HuH-7.5 (cell line): ENCODE results near the gene SPOCK1.

Experiments used
- DNase-seq: peaks from one replicate; pipeline ENCODE4 v3.0.0; 2011; ENCODE audit warnings: low spot score

SPOCK1 gene

DNA sequence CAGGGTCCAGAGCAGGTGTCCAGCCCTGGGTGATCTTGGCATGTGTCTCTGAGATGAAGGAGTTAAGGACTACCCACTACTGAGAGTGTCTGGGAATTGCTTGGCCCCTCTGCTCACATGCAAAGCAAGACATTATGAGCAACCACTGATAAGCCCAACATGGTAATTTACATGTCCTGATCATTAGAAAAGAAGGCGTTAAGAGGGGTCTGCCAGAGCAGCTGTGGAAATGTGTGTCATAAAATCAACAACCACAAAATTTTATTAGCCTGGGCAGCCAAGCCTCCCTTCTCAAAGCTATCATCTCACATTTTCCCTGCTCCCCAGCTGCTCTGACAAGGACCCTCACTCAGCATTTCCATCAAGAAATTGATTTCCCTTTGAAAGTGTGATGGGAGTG is 351.0 kb downstream of the SPOCK1 start:
- no peak for DNase-seq

DNA sequence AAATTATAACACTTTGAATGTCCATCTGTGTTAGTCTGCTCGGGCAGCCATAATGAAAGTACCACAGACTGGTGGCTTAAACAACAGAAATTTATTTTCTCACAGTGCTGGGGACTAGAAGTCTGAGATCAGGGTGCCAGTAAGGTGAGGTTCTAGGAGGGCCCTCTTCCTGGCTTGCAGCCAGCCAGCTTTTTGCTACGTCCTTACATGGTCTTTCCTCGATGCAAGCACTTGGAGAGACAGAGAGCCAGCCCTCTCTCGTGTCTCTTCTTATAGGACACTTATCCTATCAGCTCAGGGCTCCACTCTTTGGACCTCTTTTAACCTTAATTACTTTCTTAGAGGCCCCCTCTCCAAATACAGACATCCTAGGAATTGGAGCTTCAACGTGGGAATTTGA is 351.8 kb downstream of the SPOCK1 start:
- no peak for DNase-seq

DNA sequence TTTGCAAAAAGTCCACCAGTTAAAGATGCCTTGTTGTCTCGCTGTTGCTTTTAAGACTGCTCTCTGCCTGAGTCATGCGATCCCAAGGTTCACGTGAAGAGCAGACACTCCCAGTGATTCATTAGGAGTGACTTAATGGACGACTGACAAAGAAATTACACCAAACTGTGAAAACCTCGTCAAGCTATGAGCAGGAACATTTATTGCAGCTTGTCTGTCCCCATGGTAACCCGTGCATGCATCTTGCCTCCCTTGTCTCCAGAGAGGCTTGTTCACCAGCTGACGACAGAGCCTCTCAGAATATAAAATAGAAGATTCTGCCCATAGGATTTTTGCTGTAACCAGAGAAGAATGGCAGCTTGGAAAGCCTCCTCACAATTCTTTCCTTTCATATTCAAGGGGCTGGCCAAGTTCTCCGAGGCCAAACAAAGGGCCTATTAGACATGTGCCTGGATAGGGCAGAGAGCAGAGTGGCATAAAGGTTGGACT is 352.7 kb downstream of the SPOCK1 start:
- no peak for DNase-seq

DNA sequence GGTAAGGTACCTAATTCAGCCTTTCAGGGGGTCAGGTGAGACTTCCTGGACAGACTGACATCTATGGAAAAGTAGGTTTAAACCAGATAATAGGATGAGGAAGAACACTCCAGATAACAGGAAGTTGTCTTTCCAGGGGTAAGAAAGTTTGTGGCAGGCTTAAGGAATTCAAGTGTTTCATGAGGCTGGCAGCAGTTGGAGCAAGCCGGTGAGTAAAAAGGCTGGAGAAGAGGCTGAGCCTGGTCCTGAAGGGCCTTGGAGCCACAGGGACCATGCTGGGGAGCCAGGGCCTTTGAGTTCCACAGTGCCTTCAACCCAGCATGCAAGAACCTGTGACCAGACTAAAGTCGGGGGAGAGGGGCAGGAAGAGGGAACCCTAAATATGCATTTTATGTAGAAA is 353.4 kb downstream of the SPOCK1 start:
- no peak for DNase-seq

DNA sequence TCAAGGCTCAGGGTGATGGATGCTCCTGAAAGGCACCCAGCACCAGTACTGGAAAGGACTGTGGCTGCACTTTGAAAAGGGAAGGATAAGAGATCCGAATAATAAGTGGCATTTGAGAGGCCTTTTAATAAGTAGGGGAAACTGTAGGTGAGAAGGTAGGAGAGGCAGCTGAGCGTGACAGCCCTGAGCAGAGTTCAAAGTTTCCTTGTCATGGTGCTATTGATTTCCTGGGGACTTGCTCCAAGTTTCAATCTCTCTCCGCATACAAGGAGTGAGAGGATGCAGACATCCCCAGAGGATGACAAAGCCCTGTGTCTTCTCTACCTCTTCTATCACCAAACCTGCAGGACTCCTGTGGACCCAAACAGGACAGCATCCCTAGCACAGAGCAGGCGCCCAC is 354.5 kb downstream of the SPOCK1 start:
- DNase-seq, result no peak

DNA sequence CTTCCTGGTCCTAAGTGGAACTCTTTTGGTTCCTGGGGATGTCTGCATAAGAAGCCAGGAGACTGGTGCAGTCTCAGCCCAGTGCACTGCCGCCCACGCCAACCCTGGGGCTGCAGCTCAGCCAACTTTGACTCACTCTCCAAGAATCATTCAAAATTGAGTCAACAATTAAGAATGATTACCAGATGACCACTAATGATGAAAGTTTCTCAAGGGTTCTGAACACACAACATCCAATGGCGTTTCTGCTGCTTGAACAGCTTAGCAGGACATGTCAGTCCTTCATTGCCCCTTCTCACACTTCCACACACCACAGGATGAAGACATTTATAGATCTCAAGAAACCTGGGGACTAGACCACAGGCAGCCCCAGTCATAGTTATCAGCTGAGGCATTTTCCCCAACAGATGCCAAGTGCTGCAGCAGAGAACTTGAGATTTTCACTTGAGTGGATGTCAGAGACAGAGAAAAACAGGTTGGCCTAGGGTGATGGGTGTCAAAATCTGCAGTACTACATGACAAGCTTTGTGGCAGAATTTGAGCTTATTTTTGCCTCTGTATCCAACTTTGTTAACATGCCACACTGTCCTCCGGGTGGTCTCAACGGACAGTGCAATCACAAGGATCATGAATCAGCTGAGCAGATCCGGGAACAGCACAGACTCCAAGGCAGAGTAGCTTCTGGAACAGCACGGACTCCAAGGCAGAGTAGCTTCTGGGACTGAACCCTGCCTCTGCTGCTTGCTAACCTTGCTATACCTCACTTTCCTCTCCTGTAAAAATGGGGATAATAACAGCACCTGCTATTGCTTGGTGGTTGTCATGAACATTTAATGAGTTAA is 356.1 kb downstream of the SPOCK1 start:
- no peak for DNase-seq

DNA sequence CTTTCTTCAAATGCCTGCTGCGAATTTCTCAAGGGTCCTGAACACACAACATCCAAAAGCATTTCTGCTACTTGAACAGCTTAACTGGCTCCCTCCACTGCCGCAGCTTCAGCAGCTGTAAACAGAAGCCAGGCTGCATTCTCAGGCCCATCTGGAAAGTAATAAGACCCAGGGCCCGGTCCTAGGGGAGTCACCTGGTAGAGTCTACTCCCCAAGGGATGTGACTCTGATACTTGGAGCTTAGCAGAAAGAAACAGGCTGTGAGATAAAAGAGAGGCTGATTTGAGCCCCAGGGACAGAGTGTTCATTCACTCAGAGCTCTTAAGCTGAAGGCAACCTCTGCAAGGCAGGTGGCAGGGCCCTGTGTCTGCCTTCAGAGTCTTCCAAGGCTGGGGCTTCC is 356.8 kb downstream of the SPOCK1 start:
- DNase-seq, result no peak

DNA sequence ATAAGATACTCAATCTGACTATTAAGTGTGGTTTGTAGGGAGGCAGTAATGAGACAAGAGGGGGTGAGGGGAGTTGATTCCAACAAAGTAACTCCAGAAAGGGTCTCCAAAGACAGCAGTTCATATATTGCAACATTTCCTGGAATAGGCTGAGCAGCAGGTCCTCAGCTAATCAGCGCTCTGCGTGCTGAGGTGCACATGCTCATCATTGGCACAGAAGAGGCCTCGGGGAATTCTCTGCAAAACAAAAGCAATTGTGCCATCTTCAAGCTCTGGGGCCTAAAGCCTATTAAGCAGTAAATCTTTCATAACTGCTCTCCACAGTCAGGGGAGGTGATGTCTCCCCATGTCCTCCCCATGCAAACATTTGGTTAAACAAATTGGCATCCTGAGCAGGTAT is 357.3 kb downstream of the SPOCK1 start:
- DNase-seq, result no peak

DNA sequence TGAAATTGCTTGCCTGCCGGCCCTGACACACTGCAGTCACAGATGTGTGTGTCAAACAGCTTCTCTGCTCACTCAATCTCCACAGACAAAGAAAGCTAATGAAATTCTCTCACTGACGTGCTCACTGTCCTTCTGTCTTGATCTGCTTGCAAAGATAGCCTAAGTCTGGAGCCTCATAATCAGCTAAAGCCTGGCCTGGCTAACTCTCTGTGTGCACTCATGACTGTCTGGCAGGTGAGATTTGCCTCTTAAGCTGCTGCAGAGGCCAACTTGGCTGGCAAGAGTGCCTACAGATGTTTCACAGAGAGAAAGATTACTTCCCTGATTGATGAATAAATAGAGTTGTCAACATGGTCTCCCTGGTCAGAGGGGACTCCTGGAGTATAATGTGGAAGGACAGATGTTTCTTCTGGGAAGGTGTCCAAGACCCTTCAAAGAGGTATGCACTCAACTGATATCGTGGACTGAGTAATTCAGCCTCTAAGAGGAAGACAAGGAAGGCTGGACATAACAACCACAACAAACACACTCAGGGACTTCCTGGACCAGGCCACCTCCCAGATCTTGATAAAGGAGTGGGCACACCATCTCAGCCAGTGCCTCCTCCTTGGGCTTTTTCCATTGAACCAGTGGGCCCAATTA is 362.0 kb downstream of the SPOCK1 start:
- no peak for DNase-seq

DNA sequence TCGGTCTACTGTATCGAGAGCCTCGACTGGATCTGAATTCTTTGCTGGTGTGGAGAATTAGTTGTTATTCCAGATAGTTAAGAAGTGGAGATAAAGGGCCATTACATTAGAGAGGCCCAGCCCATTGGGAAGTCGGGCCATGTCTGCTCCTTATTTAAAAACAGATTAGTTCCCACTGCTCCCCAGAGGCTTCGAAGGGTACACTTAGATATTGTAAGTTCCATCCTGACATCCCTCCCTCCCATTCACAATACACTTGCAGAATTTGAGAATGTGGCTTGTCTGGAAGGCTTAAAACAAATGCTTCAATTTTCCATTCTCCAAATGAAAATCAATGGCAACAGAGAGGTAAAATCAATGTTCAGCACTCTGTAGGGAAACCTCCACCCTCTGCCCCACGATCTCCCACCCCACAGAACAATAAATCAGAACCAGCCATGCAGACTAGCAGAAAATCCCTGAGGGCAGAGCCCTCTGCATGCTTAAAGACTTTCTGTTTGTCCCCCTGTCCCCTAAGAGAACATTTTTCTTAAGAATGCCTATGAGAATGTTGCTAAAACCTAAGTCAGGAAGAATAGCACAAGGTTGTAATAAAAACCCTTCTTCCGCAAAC is 364.1 kb downstream of the SPOCK1 start:
- no peak for DNase-seq

DNA sequence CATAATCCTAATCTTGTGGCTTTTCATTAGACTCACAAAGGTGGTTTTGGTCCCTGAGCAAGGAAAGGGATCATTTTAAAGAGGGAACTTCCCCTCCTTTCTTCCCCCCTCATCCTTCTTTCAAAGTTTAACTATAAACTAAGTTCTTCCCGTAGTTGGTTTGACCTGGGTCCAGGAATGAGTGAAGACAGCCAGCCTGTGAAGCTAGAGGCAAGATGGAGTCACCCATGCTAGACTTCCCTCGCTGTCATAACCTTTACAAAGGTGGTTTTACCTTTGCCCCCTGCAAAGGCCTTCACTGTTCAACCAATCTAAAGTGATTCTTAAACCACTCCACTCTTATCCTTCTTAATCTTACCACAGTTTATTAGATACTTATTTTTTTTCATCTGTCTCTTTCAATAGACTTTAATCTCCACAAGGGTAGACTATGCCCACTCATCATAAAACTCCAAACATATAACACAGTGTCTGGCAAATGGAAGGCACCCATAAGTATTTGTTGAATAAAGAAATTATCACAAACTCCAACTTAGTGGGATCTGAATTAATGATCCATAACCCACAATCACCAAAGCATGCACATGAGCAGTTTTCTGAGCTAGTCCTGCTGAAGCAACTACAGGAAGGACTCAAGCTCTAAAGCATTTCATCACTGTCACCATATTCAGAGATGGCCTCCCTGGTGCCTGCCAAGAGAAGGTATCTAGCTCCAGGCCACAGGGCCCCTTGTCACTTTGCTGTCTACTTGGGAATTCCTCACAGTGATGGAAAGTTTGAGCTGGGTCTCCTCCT is 369.0 kb downstream of the SPOCK1 start:
- no peak for DNase-seq

DNA sequence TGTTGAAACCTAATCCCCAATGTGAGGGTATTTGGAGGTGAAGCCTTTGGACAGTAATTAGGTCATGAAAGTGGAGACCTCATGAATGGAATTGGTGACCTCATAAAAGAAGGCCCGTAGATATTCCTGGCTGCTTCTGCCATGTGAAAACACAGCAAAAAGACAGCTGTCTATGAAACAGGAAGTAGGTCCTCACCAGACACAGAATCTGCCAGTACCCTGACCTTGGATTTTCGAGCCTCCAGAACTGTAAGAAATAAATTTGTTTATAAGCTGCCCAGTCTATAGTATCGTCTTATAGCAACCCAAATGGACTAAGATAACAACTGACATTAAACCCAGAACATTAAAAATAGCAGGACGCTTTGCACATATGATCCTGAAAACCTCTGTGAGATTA is 371.1 kb downstream of the SPOCK1 start:
- DNase-seq, result no peak

DNA sequence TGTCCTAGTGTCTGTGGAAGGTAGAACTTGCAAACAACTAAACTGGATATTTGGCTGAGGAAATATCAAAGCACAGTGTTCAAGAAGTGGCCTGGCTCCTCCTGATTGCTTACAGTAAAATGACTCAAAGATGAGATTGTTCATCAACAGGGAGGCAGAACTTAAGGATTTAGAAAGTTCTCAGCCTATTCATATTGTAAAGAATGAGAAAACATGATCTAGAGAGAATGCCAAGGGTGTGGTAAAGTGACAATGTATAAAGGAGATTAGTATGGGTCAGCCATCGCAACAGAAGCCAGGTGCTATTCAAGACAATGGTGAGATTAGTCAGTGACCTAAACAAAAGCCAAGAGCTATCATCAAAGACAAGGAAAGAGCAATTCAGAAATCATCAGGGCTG is 372.3 kb downstream of the SPOCK1 start:
- DNase-seq, result no peak

DNA sequence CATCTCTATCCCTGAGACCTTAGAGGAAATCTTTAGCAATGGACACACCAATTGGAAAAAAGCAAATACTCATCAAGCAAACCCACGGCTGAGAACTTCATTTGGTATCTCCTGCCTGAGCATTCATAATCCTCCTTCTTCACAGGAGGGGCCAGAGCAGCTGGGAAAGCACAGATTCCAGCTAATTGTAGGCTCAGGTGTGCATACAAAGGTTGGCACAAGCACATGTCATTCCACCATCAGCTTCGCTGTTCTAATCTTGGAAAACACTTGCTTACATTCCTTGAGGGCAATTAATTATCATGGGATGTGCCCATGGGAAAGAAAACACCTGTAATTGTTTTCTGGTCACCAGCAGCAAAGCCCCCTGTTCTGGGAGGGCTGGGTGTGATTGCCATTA is 376.6 kb downstream of the SPOCK1 start:
- DNase-seq, result no peak

DNA sequence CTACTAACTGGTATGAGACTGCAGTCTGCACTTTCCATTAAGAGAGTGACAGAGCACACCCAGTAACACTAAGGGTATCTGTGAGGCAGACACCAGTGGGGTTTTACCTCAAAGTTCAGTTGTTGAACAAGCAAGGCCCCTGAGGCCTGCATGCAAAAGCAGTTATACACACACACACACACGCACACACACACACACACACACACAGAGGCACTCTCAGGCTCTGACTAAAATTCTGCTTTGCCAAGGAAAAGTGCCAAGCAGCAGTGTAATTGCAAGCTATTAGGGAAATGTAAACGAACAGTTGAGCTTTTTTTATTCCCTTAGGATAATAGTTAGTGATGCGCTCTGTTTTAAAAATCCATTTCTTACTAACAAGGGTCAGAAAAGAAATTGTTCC is 377.1 kb downstream of the SPOCK1 start:
- DNase-seq, result no peak

DNA sequence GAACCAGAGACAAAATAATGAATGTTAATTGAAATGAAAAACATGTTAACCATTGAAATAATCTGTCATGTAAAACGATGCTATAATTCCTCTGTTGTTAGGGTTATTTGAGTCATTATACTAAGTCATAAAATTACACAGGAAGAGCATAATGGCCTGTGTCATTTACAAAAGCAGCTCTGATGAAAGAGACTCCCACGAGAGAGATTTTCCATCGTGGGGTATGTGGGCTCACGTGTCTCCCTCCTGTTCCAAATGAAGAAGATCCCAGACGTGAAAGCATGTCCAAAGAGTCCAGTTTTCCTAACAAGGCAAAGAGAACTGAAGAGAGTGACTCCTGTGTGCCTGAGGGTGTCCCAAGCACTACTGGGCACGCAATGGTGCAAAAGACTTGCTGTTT is 379.8 kb downstream of the SPOCK1 start:
- DNase-seq, result no peak

DNA sequence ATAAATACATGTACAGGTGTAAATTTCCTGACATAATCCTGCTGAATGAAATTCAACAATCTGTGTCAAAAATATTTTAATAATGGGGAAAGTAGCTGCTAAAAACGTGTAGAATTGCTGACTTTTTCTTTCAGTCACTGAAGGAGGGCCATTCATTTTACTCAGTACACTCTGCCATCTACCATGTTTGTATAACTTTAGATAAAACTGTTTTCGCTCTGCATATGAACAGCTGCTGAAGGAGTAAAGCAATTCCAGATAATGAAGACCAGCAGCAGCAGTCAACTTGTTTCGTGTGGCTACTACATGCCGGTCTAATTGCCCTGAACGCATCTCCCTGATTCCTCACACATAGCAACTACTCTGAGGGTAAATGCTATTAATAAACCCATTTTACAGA is 380.5 kb downstream of the SPOCK1 start:
- DNase-seq, result no peak

DNA sequence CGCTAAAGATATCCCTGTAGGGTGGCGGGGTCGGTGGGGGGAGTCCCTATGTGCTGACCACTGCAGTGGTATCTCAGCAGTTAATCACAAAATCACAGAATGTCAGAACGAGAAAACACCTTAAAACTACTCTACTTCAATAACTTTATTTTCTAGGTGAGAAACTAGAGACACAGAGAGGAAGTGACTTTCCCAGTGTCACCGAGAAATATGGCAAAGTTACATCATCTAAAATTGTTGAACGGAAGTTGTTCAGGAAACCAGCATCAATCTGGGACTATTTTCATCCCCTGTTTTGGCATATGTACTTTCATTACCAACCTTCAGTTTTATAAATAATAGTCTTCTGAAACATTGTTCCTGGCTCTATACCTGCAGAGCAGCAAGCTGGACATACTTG is 384.0 kb downstream of the SPOCK1 start:
- no peak for DNase-seq

DNA sequence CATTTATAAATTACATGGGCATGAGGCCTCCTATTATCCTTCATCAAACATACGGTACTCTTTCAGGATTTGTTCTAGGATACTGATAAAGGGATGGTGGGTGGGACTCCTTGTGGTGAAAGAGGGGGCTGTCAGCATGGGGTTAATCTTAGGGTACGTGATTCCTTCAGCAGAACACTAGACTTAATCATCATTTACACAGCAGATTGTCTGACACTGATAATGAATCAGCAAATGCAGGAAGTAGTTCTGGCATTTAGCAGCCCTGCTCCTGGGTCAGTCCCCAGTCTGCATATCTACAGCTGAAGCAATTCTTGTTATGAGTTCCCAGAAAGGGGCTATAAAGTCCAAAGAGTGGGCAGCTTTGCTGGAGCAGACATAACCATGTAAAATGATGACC is 384.6 kb downstream of the SPOCK1 start:
- no peak for DNase-seq

DNA sequence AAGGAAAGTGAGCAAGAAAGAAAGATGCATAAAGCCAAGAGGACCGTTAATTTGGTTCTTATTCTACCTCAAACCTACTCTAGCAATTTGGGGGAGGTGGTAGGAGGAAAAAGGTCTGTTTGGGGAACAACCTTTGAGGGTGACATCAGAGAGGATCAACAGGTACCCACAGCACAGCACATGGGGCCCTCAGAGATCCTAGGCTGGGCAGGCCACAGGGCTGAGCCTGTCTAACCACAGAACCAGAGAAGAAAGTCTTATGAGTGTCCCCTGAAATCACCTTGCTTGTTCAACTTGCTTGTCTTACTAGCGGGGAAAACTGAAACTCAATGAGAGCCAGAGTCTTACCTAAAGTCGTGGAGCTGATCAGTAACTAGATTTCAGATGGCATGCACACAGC is 385.2 kb downstream of the SPOCK1 start:
- DNase-seq, result no peak

DNA sequence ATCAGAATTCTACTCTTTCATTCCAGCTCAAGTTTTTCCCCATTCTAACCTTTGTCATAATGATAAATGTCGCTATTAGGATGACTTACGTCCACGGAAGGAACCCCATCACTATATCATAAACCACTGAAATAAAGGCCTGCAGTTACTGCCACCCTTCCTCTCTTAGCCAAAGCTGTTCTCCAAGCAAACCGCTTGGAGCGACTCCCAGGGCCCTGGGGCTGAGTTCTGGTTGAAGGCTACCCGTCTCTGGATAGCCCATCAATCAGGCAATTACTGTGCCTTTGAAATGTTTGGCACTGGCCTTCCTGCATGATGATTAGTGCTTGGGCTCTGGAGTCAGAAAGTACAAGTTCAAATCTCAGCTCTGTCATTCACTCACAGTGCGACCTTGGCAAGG is 386.0 kb downstream of the SPOCK1 start:
- no peak for DNase-seq

DNA sequence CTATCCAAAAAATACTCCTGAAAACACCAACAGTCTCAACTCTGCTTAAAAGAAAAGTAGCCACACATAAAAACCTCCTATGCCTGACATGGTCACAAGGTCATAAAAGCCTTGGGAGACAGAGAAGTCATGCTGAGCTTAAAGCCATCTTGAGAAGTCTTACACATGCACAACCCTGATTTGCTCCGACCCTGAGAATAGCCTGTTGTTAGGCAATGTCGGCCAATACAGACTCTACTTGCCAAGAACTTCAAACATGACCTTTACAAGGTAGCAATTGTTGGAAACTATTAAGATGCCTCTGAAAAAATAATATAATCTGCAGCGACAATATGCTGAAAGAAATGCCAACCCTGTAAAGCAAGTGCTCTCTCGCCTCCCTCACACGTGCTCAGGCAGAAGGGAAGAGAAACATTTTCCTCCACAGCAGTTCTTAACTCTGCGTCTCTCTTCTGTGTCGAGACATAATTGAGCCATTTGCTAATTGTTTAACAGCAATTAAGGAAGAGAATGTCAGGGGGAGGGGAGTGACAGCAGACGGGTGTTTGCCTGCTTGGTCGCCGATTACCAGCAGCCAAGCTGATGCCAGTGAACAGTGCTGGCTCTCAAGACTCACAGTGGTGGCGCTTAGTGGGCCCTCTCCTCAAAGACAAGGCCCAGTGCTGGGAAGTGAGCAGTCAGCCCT is 393.6 kb downstream of the SPOCK1 start:
- no peak for DNase-seq
